NB4 (cell line): Measurements from ENCODE around the gene KLKB1.

Experiments used
- DNase-seq: peaks from one replicate; pipeline ENCODE4 v3.0.0; 2010; ENCODE audit warnings: low read depth
- H3K4me3 ChIP-seq: one replicate; pipeline ENCODE4 v1.5.1; 2011; ENCODE audit warnings: mild to moderate bottlenecking, low read depth, low read length, moderate library complexity
- CTCF ChIP-seq: IDR thresholded peaks from one replicate; pipeline ENCODE4 v1.5.1; 2012; ENCODE audit warnings: low read depth, low read length
- MAX ChIP-seq: IDR thresholded peaks from 2 replicates; pipeline ENCODE4 v1.6.1; 2011; ENCODE audit warnings: low read depth, low read length
- MYC ChIP-seq: IDR thresholded peaks from 2 replicates; pipeline ENCODE4 v1.6.1; 2011; ENCODE audit warnings: low read depth, low read length
- POLR2A ChIP-seq: IDR thresholded peaks from 2 replicates; pipeline ENCODE4 v1.6.1; 2011; ENCODE audit warnings: mild to moderate bottlenecking; ENCODE audit not compliant: insufficient read length; ENCODE audit errors: extremely low read depth

The KLKB1 gene

GRCh38 chr4:186205156-186205555 is 22.2 kb upstream of the KLKB1 start:
- no peak overlapping the region for H3K4me3 ChIP-seq
- DNase-seq: no peak
- TF ChIP-seq POLR2A (no peak), MAX (no peak), CTCF (no peak), MYC (no peak)

GRCh38 chr4:186216465-186217024 is 10.8 kb upstream of the KLKB1 start:
- H3K4me3 ChIP-seq: no peak overlapping the region
- no peak for DNase-seq
- no peak for TF ChIP-seq CTCF
- no peak for TF ChIP-seq MYC
- TF ChIP-seq MAX: no peak
- TF ChIP-seq POLR2A: no peak

- TF ChIP-seq CTCF: no peak
- no peak for TF ChIP-seq POLR2A
- no peak for TF ChIP-seq MYC
- TF ChIP-seq MAX: no peak
- no peak overlapping the region for H3K4me3 ChIP-seq
- DNase-seq: no peak
These were observed 9.5 kb upstream of the KLKB1 start for GRCh38 chr4:186217733-186218293.

- H3K4me3 ChIP-seq: no peak overlapping the region
- no peak for TF ChIP-seq MYC
- no peak for TF ChIP-seq CTCF
- no peak for DNase-seq
These were observed 5.7 kb upstream of the KLKB1 start for GRCh38 chr4:186221624-186222023.

GRCh38 chr4:186225848-186226247 is 1.5 kb upstream of the KLKB1 start:
- no peak overlapping the region for H3K4me3 ChIP-seq
- TF ChIP-seq MYC (no peak), POLR2A (no peak), MAX (no peak)
- DNase-seq: no peak

- H3K4me3 ChIP-seq: no peak overlapping the region
- no peak for TF ChIP-seq CTCF
- DNase-seq: no peak
These were observed 652 bp upstream of the KLKB1 start for GRCh38 chr4:186226521-186227189.
